ENCODE measurements around the gene ZNRF2.
"Not testable (repeated sequence)": the region's sequence is repeated elsewhere in the genome, so short reads cannot be mapped to it uniquely, and the experiment has no call there.

GRCh38 chr7:30298409-30298808, 14.0 kb downstream of the ZNRF2 start:
- TF ChIP-seq CTCF, POLR2AphosphoS5 (IDR thresholded peaks at IDR 0.05): not testable (repeated sequence)
